NCI-H526 treated with DMSO at 0.1 percent for 48 hours (cell line): ENCODE data around the gene MYO1H.
"Not testable (repeated sequence)": the region's sequence is repeated elsewhere in the genome, so short reads cannot be mapped to it uniquely, and the experiment has no call there.

ENCODE experiments used
- DNase-seq: peaks from one replicate; lab custom pipeline; 2025; lab: John Stamatoyannopoulos, UW

Gene MYO1H

DNA sequence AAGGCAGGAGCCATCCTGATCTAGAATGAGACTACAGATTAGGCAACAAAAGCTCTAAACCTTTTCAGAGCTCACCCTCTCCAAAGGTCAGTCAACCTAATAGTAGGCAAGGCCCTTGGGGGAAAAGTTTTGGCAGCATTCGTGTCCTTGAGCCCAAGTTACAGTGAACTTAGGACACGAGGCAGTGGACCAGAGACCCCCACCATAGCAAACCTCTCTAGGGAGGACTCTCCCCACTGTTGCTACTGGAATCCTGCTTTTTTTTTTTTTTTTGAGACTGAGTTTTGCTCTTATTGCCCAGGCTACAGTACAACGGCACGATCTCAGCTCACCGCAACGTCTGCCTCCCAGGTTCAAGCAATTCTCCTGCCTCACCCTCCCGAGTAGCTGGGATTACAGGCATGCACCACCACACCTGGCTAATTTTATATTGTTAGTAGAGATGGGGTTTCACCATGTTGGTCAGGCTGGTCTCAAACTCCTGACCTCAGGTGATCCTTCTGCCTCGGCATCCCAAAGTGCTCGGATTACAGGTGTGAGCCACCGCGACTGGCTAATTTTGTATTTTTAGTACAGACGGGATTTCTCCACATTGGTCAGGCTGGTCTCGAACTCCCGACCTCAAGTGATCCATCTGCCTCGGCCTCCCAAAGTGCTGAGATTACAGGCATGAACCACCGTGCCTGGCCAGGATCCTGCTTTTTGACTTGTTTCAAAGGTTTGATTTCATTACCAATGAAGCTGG lies 126.0 kb downstream of the MYO1H start:
- not testable (repeated sequence) for DNase-seq

DNA sequence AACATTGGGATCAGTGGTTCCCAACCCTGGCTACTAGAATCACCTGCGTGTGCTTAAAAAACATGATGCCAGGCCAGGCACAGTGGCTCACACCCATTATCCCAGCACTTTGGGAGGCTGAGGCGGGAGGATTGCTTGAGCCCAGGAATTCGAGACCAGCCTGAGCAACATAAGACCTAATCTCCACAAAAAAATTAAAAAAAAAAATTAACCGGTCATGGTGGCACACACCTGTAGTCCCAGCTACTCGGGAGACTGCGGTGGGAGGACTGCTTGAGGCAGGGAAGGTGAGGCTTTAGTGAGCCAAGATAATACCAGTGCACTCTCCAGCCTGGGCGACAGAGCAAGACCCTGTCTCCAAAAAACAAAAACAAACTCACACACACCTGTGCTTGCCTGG lies 127.4 kb downstream of the MYO1H start:
- DNase-seq, result no peak

DNA sequence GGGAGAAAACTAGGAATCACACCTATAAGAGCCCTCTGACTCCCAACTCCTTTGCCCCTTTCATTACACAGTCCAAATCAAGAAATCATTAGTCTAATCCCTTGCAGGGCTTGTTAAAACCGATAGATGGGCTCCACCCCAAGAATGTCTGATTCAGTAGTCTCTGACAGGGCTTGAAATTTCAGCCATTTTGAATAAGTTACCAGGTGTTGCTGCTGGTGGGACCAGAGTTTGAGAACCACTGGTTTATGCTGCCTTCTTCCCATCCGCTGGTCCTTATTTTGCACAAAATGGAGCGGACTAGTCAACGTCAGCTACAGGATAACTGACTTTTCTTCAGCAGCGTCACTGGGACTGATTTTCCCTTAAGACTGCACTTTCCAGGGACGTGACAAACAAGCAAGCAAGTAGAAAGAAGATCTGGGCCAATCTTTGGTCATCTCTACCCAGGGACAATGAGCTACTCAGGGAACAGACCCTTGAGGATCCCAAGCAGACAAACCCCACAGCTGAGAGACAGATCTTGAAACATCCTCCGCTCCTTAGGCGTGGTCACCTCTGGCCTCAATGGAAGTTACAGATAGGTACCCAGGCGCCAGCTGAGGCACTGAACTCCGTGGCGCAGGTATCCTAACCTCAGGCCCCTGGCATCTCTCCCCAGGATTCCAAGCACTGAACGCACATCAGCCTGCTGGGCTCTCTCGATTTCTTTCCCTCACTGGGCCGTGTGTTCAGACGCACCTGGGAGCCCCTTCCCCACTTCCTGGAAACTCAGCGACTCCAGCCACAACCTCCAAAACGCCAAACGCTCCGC lies 128.5 kb downstream of the MYO1H start:
- no peak for DNase-seq

DNA sequence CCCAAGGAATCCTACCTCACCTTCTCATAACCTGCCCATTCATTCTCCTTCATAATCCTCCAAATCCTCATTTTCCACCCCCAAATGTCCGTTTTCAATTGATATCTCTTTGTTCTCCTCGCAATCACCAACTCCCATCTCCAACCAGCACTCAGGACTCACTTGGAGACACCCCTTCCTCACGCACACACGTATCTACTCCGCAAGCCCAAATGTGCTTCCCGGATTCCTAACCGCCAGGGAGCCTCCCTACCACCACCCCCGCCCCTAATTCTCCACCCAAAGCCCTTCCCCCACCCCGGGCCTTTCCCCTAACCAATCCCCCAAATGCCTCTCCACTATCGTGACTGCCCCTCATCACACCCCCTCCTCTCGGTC lies 129.1 kb downstream of the MYO1H start:
- no peak for DNase-seq

DNA sequence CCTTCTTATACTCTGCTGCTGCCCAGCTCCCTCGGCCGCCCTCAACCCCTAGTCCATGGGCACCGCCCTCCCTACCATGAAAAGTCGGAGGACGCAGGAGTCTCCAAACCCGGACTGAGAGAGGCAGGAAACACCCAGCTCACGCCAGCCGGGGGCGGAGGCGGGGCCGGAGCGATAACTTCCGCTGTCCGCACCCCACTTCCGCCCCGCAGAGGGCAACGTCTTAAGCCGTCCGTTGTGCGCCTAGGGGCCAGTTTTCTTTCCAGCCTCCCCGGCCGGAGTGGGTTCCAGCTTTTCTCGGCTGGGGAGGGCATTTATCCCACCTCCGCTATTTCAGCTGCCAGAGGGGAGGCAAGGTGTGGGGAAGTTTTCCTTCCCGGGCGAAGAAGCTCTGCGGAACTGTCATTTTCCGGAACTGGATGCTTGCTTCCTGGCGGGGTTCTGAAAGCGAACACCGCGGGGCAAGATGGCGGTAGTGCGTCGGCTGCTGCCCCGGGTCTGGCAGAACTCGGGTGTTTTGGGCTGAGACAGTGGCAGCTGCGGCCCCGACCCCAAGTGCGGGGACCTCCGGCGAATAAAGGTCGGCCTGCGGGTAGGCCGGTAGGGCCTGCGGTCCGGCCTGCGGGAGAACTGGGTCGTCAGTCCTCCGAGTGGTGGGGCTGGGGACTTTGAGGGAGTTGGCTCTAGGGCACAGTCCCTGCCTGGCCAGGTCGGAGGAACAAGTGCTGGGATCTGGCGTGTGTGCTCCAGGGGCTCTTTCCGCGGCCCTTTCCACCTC lies 129.7 kb downstream of the MYO1H start, which contains the start of the genes KCTD10 and UBE3B:
Gene KCTD10 (minus strand): TSS at position 116 of the 778 bp plus-strand sequence. CDS start 38 bp downstream, at position 78.
Gene UBE3B (plus strand): TSS at position 450 of the 778 bp plus-strand sequence. CDS start 5,918 bp downstream, outside the sequence.
- DNase-seq, result peak; percentile 60

DNA sequence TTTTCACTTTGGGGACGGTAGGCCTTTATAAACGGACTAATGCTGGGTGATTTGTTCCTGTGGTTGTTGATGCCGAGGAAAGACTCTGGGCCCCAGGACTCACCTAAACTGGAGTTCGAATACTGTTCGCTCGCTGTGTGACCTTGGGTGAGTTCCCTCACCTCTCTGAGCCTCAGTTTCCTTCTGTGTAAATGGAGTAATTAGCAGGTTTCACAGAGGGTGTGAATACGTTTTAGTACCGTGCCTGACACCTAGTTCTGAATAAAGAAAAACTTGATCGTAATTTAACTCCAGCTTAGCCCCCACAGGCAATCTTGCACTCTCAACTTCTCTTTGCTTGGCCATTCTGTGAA lies 130.2 kb downstream of the MYO1H start:
- no peak for DNase-seq

DNA sequence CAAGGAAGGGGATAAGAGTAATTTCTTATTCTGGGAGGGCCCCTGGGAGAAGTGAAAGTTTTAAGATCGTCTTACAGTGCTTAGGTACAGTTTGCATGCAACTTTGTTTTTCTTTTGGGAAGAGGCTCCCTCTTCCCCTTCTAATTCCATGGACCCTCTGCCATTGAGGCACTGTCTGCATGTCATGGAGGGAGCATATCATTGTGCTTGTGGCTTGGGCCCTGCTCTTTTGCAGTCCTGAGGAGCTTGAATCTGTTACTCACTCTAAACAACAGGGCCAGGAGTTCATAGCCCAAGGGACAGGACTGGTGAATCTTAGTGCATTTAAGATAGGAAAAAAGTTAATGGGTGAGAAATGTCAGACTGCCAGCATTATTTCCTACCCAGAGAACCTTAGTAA lies 132.1 kb downstream of the MYO1H start:
- DNase-seq, result no peak

DNA sequence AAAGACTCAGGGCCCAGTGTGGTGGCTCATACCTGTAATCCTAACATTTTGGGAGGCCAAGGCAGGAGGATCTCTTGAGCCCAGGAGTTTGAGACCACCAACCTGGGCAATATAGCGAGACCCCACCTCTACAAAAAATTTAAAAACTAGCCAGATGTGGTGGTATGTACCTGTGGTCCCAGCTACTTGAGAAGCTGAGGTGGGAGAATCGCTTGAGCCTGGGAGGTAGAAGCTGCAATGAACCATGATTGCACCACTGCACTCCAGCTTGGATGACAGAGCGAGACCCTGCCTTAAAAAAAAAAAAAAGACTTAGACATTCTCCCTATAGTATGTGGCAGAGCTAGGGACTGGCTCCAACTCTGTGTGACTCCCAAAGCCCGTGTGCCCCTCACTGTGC lies 132.7 kb downstream of the MYO1H start:
- no peak for DNase-seq

DNA sequence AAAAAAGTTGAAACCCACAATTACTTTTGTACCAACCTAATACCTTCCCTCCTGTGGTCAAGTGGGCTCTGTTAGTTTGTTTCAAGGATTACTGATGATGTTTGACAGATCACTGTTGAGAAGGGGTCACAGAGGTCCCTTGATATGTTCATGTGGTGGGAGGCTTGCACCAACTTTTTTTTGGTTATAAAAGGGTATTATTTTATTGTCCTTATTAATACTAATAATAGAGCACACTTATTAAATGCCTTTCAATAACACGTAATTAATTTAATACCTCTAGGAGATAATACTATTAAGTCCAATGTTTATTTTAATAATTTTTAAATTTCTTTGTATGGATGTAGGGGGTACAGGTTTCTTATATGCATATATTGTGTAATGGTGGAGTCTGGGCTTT lies 134.2 kb downstream of the MYO1H start:
- no peak for DNase-seq

DNA sequence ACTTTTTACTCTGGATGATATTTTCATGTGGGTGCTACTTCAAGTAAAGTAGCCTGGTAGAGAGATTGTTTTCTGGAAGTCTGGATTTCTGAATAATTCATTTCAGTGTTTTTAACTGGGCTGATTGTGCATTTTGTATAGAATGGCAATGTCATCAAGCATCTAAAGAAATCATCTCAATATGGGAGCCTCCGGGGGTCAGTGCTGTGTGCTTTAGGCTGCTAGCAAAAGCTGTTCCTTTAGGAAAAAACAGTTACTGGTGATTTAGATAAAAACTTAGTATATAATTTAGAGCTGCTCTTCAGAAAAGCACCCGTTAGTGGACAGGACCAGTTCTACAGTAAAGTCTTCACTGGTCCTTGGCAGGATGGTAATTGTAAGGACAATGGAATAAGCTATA lies 134.8 kb downstream of the MYO1H start:
- DNase-seq, result no peak

DNA sequence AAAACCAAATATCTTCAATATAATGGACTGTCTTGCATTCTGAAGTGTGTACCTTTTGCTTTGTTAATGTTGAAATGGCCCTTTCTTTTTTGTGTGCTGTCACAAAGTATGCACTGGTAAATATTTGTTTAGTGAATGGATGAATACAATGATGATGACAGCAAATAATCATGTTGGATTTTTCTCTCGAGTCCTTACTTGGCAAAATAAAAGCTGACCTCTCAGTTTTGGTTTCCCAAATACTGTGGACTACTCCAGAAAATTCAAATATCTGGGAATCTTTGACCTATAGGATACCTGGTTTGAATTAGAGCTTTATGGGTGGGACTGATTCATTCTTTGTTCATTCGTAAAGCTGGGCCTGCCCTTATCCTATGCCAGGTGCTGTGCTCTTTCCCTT lies 135.2 kb downstream of the MYO1H start:
- DNase-seq, result no peak

DNA sequence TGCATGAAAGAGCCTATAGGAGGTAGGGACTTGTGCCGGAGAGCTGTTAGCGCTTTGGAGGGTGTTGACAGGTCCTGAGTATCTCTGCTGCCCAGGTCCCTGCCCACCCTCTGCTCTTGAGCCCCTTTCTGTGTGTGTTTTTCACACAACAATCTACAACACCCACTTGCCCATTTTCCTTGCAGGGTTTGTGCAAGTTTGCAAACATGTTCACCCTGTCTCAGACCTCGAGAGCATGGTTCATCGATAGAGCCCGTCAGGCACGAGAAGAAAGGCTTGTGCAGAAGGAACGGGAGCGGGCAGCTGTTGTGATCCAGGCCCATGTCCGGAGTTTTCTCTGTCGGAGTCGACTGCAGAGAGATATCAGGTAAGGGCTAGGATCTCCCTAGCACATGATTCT lies 135.6 kb downstream of the MYO1H start:
- DNase-seq, result no peak

DNA sequence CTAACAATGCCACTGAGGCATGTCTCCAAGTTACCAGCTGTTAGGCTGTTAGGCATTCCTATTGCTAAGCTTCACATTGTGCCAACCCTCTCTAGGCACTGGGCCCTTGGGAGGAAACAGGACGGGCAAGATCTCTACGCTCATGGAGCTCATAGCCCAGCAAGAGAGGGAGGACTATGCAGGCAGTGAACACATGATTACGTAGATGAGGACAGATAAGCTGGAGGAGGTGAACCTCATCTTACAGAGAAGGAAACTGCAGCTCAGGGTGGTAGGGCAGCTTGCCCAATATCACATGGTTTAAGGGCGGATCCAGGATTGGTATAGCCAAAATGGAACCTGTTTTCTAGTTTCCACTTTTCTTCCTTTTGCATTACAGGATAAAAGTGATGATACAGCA lies 137.5 kb downstream of the MYO1H start:
- no peak for DNase-seq

DNA sequence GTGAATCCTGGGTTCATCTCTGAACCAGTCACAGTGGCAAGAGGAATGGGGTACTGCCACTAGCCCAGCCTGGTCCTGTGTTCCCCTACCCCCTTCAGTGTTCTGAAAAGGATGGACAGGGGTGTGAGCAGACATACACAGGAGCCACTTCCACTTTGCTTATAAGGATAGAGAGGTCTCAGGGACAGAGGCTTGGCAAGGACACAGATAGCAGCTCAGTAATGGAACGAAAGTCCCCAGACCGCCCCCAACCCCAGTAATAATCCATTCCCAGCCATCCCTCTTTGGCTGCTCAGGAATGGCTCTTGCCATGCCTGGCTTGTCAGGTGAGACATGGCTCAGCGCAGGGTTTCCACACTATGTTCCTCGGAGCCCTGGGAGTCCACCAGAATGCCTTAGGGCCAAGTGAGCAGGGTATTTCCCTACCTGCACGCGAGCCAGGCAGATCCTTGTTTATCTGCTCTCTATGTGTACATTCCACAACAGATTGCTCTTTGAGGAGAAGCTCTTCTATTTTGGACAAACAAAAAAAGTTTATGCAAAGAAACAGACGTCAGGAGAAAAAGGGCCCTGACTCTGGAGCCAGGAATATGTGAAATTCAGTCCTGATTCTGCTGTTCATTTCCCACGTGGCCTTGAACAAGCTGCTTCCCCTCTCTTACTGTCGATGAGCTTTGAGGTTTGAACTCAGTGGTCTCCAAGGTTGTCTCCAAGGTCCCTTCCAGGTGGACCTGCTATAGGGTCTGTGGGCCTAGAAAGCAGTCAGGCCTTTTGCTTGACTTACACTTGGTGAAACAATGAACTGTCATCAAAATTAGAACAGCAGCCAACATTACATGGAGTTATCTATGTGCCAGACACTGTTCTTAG lies 139.7 kb downstream of the MYO1H start:
- DNase-seq, result no peak

DNA sequence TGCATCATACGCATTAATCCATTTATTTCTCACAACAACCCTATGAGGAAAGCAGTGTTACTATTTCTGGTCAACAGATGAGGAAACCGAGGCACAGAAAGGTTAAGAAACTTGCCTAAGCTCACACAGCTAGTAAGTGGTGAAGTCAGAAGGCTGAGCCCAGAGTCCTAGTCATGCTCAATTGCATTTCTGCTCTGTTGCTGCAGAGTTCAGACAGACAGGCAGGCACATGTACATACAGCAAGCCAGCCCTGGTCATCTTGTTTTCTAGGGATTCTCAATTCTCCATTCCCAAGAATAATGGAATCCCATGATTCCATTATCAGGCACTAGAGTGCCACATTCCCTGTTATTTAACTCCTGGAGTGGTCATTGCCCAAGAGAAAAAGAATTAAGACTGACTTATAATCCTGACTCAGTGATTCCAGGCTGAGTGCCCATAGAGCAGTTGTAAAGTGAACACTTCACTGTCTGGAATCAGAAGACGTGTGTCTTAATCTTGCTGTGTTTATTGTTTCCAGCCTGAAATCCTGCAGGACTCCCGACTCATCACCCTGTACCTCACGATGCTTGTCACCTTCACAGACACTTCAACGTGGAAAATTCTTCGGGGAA lies 140.5 kb downstream of the MYO1H start:
- DNase-seq, result no peak

DNA sequence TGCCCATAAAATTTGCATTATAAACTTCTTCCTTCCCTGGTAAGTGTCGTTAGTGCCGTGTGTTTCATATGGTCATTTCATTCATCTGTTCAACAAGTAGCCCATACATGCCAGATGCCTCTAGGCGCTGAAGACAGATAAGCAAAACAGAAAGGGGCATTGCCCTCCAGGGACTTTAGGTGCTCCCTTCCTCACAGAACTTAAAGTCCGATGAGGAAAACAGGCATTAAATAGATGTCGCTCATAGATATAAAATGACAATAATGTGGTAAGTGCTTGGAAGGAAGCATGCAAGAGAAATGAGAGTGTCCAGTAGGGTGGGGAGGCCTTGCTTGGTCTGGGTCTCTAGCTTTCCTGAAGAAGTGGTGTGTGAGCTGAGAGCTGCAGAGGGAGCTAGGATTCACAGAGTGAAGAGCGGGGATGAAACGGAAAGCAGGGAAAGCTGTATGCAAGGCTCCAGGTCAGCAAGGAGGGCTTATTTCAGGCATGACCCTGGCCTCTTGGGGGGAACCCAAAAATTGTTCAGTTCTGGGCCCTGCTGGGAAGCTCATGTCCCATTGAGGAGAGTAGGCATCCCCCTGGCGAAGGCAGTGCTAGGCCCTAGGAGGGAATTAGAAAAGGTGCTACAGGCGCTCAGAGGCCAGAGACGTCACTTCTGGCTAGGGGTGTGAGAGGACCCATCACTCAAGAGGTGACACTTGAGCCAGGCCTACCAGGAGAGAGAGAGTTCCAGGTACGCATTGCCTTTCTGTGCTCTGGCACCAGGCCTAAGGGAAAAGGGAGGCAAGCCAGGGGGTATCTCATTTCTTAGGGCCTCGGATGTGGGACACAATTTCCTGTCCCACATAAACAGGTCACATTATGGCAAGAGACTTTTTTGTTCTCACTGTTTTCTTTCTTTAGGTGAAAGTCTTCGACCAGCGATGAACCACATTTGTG lies 141.6 kb downstream of the MYO1H start:
- no peak for DNase-seq

DNA sequence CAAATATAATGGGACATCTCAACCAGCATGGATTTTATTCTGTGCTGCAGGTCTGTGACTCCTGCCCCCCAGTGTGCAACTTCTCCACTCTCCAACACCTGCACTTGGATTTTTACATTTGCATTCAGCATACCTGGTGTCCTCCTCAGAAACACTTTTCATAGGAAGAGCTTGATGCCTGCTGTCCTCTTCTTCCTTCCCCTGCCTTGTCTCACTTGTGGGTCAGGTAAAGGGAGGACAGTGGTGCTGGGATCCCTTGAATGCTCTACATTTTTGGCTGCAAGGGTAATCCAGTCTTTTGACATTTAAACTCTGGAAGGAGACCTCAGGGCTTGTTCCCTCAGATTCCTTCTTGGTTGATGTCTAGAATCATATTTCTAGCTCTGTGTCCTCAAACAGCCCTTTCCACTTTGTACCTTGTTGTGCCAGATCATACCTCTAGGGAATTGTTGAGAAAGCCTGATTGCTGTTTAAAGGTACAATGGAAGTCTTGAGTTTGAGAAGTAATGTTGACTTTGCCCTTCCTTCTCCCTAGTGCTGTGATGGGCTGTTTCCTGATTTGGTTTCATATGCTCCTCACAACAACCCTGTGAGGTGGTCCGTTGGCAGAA lies 142.4 kb downstream of the MYO1H start:
- DNase-seq, result no peak

DNA sequence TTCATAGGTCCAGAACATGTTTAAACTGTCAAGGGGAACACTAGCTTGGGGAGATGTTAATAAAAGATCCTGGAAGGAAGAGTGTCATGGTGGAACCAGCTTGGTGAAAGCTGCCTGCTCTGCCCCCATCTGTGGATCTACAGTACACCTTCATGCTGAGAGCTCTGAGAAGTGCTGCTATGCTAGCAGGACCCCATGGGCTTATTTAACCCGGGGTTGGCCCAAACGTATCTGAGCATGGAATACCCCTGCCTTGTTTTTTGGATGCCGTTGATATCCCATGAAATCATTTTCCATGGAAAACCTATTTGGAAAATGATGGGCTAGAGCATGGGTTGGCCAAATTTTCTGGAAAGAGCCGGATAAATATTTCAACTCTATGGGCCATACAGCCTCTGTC lies 144.0 kb downstream of the MYO1H start:
- DNase-seq, result no peak

DNA sequence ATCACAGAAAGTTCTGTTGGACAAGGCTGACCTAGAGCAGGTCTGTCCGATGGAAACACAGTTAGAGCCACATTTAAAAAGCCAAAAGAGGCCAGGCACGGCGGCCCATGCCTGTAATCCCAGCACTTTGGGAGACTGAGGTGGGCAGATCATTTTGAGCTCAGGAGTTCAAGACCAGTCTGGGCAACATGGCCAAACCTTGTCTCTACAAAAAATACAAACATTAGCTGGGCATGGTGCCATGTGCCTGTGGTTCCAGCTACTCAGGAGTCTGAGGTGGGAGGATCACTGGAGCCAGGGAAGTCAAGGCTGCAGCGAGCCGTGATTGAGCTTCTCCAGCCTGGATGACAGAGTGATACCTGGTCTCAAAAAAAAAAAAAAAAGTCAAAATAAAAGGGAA lies 144.7 kb downstream of the MYO1H start:
- DNase-seq, result no peak

DNA sequence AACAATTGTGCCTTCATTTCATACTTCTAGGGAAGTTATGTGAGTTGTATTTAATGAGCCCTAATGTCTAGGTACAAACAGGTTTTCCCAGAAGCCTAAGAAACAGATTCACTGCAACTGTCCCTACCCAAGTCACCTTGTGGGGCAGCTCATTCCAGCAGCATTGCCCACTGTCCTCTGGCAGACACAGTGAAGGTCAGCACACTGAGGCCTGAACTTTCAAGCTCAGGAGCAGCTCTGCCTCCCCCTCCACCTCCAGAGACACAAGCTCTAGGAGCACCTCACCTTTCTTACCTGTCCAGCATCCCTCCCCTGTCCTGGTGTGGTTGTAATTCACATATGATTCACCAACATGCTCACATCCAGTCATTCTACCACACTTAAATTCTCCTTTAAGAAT lies 145.4 kb downstream of the MYO1H start:
- no peak for DNase-seq
